Stimulated activated CD4-positive, alpha-beta T cell treated with anti-CD3 and anti-CD28 coated beads, Interleukin-12 subunit alpha, Interleukin-12 subunit beta, amount 100 ng/mL, for 24 hours (primary cell): ENCODE results near the gene SDR42E2.
A peak's percentile ranks its signal among the peaks of the same experiment; 100 is the strongest.
"Not testable (repeated sequence)": the region's sequence is repeated elsewhere in the genome, so short reads cannot be mapped to it uniquely, and the experiment has no call there.

Source experiments
- DNase-seq, 2 experiments: peaks; one replicate each; pipeline ENCODE4 v3.0.0-alpha.2; 2020; ENCODE audit warnings: low read depth in 2 of 2

Gene SDR42E2

GRCh38 chr16:22213801-22214200, 51.5 kb downstream of the SDR42E2 start:
- DNase-seq = no peak

DNA sequence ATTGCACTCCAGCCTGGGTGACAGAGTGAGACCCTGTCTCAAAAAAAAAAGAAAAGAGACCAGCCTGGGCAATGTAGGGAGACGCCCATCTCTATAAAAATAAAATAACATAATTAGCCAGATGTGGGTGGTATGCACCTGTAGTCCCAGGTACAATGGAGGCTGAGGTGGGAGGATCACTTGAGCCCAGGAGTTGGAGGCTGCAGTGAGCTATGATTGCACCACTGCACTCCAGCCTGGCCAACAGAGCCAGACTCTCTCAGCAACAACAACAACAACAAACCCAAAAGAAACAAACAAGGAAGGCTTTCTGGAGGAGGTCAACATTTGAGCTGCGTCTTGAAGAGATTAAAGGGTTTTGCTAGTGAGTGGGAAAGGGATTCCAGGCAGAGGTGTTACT, 52.1 kb downstream of the SDR42E2 start:
- DNase-seq = no peak

- DNase-seq = no peak
These were observed 52.6 kb downstream of the SDR42E2 start for GRCh38 chr16:22214889-22215288.

DNA sequence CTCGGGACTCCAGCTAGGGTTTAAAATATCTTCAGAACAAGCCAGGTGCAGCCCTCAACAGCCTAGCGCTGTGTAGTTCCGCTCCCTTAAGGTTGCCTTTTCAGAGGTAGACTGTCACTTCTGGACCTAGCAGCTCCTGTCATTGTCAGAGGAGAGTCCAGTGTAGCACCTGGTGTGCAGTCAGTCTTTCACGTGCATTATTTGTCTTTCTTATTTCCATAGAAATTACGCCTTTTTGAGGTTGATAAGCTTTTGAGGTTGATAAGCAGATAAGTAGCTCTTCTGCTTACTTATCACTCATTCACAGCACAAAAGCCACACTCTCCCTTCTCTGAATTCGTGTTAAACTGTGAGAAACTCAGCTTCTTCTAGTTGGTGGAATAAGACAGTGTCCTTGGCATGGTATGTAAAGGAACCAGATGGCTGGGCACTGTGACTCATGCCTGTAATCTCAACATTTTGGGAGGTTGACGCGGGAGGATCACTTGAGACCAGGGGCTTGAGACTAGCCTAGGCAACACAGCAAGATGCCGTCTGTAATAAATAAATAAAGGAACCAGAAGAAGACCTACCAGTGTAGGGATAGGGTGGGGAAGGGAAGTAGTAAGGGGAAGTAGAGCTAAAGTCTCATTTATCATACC, 54.0 kb downstream of the SDR42E2 start:
- no peak for DNase-seq

DNA sequence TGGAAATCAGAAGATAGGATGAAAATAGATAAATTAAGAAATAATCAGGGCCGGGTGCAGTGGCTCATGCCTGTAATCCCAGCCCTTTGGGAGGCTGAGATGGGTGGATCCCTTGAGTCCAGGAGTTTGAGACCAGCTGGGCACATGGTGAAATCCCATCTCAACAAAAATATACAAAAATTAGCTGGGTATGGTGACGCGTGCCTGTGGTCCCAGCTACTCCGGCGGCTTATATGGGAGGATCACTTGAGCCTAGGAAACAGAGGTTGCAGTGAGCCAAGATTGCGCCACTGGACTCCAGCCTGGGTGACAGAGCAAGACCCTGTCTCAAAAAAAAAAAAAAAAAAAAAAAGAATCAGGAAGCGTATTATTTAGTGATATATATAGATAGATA, 54.5 kb downstream of the SDR42E2 start:
- DNase-seq = not testable (repeated sequence)

GRCh38 chr16:22217890-22218730, 55.8 kb downstream of the SDR42E2 start:
- DNase-seq = no peak

DNA sequence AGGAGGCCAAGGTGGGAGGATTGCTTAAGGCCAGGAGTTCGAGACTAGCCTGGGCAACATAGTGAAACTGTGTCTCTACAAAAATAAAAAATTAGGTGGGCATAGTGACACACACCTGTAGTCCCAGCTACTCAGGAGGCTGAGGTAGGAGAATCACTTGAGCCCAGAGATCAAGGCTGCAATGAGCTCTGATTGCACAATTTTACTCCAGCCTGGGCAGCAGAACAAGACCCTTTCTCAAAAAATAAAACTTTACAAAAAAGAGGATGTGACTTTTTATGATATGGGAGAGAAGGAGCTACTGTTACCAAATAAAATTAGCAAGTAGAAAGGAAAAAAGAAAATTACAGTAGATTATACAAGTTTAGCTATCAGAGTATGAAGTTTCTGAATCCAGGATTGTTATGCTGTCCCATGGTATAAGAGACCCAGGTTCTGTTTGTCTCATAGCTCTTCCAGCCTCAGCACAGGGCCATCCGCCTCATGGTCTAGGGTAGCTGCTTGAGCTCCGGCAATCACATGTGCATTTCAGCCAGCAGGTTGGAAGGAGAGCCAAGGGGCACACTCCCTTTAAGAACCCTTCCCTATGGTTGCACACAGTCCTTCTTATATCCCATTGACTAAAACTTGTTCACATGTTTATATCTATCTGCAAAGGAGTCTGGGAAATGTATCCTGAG, 57.2 kb downstream of the SDR42E2 start:
- no peak for DNase-seq

GRCh38 chr16:22220069-22220440, 57.7 kb downstream of the SDR42E2 start:
- DNase-seq = no peak

GRCh38 chr16:22220714-22221113, 58.4 kb downstream of the SDR42E2 start:
- DNase-seq = no peak

DNA sequence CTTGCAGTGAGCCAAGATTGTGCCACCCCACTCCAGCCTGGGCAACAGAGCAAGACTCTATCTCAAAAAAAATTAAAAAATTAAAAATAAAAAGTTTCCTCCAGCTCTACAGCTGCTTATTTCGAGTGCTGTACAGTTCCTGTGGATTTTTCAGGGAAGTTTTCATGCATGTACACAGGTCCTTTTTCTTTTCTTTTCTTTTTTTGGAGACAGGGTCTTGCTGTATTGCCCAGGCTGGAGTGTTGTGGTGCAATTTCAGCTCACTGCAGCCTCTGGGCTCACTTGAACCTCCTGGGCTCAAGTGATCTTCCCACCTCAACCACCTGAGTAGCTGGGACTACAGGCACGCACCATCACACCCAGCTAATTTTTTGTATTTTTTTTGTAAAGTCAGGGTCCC, 59.7 kb downstream of the SDR42E2 start:
- DNase-seq = no peak

DNA sequence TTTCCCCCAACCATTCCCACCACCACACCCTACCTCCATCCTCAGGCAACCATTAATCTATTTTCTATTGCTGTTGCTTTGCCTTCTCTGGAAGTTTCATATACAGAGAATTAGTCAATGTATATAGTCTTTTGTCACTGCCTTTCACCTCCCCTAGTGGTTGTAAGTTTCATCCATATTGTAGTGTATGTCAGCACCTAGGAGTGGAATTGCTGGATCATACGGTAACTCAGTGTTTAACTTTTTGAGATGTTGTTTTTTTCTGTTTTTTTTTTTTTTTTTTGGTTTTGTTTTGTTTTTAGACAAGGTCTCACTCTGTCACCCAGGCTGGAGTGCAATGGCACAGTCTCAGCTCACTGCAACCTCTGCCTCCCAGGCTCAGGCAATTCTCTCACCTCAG, 60.7 kb downstream of the SDR42E2 start:
- DNase-seq = no peak

DNA sequence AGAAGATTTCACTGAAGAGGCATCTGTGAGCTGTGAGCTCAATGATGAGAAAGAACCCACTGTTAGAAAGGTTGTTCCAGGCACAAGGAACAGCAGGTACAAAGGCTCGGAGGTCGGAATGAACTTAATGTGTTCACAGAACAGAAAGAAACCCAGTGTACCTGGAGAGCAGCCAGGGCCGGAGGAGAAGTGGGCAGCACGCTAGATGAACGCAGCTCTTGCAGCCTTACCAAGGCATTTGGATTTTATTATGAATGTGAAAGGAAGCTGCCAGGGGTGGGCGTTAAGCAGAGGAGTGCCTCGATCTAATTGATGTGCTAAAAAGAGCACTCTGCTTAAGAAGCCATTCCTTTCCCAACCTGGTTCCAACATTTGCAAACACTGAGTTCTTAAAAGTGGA, 62.8 kb downstream of the SDR42E2 start:
- no peak for DNase-seq

DNA sequence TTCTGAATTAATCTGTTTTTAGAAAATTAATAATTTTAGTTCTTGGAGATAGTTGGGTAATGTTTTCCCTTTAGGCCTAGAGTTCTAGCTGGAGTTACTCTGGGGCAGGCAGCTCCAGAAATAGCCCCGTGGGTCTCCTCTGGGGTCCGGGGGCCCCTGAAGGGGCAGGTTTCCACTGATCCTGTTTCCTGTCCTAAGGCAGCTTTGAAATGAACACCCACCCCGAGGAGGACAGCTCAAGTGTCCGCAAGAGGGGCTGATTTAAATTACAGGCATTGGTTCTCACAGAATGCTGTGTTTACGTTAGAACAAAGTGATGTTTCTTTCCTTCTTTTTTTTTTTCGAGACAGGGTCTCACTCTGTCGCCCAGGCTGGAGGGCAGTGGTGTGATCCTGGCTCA, 67.6 kb downstream of the SDR42E2 start:
- no peak for DNase-seq

DNA sequence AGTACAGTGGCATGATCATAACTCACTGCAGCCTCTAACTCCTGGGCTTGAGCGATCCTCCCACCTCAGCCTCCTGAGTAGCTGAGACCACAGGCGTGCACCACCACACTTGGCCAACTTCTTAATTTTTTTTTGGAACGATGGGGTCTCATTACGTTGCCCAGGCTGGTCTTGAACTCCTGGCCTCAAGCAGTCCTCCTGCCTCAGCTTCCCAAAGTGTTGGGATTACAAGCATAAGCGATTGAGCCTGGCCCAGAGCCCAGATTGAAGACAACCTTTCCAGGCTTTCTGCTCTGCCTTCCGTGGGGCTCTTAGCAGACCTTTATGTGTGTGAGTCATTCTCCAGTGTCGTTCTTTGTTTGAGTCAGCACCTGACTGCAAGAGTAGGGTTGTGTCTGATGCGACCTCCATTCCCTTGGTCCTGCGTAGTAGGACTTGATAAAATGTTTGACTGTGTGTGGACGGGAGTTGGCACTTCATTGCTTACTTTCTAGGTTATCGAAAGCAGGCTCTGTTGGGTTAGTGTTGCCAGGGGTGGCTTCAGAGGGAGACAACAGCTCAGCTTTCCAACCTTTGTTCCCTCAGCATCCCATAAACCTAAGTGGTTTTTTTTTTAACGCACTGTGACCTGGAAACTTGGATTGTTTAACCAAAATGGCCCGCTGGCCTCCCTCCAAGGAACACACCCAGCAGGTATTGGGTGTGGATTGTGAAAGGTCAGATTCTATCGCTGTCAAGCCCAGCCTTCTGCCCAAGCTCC, 70.2 kb downstream of the SDR42E2 start:
- peak; percentile 3 to 23 for DNase-seq

DNA sequence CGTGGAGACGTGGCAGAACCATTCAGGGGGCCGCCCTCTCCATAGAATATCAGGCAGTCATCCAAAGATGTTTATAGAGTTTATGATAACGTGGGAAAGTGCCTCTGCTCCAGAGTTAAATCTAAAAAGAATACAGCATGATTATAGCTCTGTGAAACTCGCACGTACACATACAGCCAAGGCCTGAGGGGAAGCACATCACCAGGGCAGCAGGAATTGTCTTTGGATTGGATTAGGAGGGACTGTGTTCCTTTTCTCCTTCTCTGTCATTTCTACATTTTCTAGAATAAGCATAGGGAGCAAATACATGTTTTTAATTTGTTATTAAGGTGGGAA, 70.7 kb downstream of the SDR42E2 start:
- no peak for DNase-seq

DNA sequence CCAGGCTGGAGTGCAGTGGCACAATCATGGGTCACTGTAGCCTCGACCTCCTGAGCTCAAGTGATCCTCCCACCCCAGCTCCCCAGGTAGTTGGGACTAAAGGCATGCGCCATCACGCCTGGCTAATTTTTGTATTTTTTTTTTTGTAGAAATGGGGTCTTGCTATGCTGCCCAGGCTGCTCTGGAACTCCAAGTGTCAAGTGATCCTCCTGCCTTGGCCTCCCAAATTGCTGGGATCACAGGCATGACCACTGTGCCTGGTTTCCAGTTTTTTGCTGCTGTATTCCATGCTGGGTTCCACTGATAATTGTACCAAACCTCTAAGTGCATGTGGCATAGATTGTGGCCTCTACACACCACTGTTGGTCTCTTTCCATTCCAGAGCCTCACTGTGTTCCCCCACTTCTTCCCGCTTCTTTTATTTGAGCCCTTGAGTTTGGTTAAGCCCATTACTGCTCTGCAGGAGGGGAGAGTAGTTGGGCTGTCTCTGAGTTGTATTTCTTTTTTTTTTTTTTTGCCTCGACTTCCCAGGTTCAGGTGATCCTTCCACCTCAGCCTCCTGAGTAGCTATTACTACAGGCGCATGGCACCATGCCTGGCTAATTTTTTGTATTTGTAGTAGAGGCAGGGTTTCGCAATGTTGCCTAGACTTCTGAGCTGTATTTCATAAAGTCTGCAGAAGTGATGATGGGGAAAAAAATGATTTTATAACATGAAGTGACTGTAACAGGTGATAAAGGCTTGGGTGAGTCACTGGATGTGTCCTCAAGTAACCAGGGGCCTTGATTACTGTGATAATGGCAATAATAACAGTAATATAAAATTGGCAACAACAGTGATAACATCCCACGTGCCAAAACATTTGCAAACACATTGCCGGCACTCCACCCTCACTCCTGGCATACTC, 73.8 kb downstream of the SDR42E2 start:
- no peak for DNase-seq

DNA sequence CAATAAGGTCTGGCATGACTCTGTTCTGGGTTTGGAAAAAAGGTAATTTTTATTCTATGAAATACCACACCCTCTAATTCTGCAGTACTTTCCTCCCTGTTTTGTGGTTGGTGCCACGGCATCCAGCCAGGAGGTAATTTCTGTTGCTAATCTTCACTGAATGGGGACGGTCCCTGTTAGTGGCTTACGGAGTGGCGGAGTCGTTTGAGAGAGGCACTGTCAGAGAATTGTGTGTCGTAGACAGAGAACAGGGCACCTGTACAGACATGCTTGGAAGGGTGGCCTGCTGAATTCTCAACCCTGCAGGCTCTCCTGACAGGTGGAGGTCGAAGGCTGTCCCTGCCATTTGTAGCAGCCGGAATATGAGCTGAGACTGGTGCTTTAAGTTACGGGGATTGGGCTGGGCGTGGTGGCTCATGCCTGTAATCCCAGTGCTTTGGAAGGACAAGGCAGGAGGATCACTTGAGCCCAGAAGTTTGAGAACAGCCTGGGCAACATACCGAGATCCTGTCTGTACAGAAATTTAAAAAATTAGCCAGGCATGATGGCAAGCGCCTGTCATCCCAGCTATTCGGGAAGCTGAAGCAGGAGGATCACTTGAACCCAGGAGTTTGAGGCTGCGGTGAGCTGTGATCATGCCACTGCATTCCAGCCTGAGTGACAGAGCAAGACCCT, 77.0 kb downstream of the SDR42E2 start:
- no peak for DNase-seq

- no peak for DNase-seq
These were observed 77.9 kb downstream of the SDR42E2 start for GRCh38 chr16:22240023-22240710.
